PC-9 (cell line): ENCODE measurements around the gene ANGEL2.

Source experiments
- EZH2 ChIP-seq: fragments of 200-600 bp; sonication (generic); IDR thresholded peaks from 2 replicates; pipeline ENCODE4 v1.8.0; 2017; ENCODE audit warnings: antibody characterized with exemption, low read depth
- TF ChIP-seq, protein P1 (sequence below): fragments of 200-600 bp; sonication (generic); conservative IDR thresholded peaks from 2 replicates; pipeline ENCODE4 v1.6.1; 2017; ENCODE audit warnings: mixed run types, antibody characterized with exemption, mild to moderate bottlenecking, moderate library complexity

GRCh38 chr1:212990276-212990675, 25.4 kb downstream of the ANGEL2 start:
- TF ChIP-seq, protein P1, sequence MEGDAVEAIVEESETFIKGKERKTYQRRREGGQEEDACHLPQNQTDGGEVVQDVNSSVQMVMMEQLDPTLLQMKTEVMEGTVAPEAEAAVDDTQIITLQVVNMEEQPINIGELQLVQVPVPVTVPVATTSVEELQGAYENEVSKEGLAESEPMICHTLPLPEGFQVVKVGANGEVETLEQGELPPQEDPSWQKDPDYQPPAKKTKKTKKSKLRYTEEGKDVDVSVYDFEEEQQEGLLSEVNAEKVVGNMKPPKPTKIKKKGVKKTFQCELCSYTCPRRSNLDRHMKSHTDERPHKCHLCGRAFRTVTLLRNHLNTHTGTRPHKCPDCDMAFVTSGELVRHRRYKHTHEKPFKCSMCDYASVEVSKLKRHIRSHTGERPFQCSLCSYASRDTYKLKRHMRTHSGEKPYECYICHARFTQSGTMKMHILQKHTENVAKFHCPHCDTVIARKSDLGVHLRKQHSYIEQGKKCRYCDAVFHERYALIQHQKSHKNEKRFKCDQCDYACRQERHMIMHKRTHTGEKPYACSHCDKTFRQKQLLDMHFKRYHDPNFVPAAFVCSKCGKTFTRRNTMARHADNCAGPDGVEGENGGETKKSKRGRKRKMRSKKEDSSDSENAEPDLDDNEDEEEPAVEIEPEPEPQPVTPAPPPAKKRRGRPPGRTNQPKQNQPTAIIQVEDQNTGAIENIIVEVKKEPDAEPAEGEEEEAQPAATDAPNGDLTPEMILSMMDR, result no peak
- TF ChIP-seq EZH2, result no peak
